ENCODE data around the gene ELK1.
"Not testable (repeated sequence)": the region's sequence is repeated elsewhere in the genome, so short reads cannot be mapped to it uniquely, and the experiment has no call there.

The ELK1 gene

DNA sequence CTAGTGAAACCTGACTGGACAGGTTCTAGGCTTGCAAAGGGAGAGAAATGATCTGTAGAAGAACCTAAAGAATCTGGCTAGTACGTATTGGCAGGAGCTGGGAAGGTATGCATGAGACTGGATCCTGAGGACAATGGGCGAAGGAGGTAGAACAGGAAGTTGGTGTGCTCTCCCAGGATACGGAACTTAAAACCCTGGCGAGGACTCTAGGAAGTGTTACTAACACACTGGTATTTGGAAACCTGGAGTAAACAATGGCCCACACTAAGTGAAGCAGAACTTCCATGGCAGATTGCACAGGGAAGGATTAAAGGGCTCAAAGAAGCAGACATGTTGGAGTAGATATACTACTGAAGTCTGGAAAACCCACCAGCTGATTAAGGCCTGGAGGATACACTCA is 39.9 kb downstream of the ELK1 start:
- no peak for DNase-seq

DNA sequence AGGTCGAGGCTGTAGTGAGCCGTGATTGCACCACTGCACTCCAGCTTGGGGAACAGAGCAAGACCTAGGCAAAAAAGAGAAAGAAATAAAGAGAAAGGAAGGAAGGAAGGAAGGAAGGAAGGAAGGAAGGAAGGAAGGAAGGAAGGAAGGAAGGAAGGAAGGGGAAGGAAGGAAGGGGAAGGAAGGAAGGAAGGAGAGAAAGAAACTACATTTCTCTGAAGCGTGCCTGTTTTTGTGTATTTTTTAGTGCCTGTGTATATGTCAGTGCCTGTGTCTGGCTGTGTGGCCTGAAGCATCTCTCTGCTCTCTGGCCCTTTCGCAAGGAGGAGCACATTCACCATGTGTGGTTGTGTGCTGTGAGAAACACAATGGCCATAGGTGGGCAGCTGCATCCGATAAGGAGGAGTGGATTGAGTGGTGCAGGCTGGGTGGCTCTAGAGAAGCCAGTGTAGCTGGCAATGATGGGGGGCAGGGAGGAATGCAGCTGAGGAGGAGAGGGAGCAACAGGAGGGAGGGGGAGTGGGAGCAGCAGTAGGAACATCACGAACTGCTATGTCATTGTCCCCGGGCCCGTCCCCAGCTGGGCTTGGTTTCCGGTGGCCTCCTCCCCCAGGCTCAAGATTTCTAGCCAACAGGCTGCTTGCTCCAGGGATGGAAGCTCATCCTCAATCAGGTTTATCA is 42.1 kb downstream of the ELK1 start:
- no peak for DNase-seq

DNA sequence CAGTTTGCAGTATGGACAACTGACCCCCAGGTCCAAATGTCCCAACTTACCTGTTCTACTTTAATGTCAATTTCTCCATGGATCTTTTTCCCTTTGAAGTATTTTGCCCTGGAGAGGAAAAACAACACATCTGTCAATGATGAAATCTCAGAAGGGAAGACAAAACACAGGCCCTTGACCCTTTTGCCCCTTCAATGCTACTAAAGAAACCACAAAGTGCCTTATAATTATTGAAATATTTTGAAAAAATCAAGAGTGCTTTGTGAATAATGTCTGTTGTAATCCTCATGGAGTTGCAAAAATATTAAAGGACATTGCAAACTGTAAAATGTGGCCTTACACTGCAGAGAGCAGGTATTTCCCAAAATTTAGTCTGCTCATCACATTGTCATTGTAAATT is 43.3 kb downstream of the ELK1 start:
- DNase-seq: no peak

DNA sequence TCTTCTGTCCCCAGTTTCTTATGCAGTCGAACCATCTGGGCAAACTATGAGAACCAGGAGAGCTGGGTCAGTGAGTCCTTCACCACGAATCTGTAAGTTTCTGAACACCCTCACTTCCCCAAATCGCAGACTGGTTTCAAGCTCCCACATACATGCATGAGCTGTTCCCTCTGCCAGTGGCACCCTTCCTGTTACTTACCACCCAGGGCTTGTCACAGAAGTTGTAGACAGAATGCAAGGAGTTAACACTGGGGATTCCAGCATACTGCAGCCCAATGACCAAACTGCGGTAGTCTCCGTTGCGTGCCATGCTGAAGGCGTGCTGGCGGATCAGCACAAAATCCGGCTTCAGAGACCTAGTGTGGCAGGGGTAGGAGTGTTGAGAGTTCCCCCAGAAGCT is 45.3 kb downstream of the ELK1 start:
- no peak for DNase-seq

DNA sequence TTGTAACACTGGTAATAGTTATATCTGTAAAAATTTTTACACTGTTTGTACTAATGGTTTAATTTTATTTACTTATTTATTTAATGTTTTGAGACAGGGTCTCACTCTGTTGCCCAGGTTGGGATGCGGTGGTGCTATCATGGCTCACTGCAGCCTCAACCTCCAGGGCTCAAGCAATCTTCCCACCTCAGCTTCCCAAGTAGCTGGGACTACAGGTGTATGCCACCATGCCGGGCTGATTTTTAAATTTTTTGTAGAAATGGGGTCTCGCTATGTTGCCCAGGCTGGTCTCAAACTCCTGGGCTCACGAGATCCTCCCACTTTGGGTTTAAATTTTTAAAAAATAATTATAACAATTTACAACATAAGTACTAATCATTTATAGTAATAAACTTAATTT is 47.2 kb downstream of the ELK1 start:
- DNase-seq: not testable (repeated sequence)

DNA sequence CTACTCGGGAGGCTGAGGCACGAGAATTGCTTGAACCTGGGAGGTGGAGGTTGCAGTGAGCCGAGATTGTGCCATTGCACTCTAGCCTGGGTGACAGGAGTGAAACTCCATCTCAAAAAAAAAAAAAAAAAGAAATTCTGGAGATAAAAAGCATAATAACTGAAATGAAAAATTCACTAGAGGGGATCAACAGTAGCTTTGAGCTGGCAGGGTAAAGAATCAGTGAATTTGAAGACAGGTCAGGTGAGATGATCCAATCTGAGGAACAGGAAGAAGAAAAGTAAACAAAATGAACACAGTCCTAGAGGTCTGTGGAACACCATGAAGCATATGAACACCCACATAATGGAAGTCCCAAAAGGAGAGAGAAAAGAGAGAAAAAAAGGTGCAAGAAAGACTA is 53.1 kb downstream of the ELK1 start:
- DNase-seq: no peak

DNA sequence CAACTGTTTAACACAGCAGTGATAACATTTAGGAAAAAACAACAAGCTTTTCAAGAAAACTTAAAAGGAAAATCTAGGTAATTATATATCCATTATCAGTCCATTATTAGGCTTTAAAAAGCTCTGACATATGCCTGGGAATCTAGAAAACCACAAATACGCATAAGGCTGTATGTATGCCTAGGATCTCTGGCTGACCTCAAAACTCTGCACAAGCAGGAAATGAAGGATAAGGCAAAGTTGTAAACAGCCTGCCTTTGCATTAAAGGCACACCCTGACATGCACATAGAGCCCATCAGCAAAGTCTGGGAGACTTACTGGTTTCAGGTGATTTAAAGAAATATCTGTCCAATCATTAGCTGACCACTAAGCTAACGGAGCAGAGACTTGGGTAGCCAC is 54.1 kb downstream of the ELK1 start:
- DNase-seq: no peak

DNA sequence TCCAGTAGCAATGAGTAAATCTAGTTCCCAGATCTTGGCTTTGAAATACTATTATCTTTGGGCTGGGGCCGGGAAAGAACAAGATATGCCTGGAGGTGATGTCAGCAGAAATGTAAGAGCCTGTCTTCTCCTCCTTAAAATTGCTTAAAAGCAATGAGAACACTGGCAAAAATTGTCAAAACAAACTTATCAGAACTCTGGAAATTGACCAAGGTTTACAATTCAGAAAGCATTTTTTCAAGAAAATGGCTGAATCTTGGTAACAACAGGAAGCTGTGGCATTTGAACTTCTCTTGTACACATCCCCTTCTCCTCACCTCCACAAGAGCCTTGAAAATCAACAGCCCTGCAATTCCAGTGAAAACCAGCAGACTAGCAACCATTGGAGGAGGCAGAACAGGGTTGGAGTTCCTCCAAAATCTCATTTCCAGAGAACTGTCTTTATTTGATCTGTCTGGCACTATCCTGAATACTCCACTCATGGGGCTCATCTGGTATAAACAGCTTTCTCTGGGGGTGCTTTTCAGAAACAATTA is 54.6 kb downstream of the ELK1 start:
- DNase-seq: peak; percentile 28

DNA sequence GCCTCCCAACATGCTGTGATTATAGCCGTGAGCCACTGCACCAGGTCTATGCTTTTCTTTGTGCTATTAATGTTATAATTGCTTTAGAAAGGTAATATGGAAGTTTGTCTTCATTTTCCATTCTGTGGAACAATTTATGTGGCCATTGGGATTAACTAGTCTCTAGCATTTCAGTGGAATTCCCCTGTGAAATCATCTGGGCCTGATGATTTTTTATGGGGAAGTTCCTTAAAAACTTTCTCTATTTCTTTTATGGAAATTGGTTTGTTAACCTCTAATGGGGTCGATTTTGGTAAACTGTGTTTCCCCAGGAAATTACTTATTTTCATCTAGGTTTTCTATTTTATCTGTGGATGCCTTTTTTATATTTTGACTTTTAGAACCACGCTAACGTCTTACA is 56.8 kb downstream of the ELK1 start:
- DNase-seq: no peak

DNA sequence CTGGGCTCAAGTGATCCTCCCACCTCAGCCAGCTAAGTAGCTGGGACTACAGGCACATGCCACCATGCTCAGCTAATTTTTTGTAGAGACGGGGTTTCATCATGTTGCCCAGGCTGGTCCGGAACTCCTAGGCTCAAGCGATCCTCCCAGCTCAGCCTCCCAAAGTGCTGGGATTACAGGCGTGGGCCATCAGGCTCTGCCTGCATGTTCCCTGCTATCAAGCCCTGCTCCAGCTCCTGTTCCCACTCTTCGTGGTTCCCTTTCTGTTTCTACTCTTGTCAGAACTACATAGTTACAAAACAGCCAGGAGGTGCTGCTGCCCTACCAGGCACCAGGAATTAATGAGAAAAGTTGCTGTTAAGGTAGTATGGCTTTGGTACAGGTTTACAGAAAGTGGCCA is 59.4 kb downstream of the ELK1 start:
- DNase-seq: no peak

DNA sequence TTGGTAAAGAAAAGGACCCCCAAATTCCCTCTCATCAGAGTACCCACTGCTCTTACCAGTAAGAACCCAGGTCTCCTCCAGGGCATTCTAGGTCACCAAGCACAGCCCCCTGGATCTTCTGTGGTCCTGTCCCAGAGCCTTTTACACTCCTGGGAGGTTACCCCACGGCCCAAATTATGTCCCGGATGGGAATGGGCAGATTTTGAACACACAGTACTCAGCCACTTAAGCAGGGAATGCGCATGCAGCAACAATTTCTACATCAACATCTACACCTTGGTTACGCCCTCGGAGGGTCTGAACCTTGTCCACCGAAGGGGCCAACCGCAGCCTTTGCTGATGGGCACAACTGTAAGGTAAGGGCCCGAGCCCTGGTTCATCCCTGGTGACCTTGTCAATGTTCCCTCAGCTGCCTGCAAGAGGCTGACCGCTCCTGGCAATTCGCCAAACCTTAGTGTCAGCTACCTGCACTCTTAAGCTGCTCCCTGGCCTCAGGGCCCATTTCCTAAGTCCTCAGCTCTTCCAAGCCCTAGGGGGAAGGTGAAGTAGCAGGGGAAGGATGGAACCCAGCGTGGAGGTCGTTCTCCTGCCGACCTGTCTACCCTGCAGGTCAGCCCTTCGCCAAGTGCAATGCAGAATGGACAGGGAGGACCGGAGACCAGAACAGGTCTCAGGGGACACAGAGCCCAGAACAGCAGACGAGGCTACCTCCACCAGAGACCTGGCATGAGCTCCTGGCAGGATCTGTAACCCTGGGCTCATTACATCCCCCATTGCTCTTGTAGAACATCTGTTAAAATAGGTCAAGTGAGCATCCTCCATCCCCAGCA is 62.2 kb downstream of the ELK1 start:
- DNase-seq: no peak

DNA sequence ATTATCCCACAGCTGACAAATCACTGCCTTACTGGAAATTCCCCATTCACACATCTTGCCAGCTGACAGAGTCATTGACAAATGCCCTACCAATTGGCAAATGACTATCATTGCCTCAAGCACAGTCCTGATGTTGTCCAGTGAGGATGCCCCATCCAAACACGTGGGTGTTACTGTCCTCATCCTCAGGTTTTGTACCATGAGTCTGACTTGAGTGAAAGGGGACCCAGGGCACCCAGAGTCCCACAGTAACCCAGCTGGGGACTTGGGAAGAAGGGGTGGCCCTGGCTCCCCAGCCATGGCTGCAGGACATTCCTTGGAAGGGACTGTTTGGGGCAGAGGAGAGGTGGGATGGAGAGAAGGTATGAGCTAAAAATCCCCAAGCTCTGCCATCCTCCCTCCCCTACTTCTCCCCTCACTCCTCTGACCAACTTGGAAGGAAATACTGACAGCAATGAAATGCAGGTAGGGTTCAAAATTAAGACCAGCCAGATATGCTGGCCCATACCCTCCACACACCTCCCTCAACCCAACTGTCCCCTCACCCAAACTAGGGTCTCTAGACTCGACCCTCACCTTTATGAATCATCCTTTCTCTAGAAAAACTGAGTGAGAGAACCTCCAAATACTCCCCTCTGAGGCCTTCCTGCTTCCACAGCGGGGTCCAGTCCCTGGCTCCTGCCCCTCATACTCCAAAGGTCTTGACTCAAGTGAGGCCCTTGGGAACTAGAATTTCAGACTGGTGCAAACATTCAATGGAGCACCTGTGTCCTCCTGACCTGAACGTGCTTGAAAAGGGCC is 63.1 kb downstream of the ELK1 start:
- DNase-seq: no peak

DNA sequence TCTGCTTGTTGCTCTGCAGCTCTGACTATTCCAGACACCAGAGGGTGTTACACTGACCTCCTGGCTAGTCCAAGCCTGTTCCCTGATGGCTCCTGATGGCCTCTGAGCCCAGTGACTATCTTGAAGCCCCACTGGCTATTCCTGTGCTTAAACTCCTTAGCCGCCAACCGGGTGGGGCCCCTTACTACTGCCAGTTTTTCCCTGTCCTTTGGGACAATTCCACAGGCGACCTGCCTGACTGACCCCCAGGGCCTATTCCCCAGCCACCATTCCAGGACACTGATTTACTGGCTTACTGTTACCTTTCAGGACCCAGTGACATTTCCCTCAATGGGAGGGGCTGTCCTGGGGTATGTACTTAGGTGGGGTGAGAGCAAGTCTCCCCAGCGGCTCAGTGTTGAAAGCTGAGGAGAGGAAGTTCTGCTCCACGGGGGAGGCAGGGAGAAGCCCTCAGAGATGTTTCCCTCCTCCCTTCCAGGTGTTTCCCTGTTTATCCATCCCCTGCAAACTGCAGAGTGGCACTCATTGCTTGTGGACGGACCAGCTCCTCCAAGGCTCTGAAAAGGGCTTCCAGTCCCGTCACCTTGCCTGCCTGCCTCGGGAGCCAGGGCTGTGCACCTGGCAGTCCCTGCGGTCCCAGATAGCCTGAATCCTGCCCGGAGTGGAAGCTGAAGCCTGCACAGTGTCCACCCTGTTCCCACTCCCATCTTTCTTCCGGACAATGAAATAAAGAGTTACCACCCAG is 64.1 kb downstream of the ELK1 start:
- no peak for DNase-seq
